Measurements from ENCODE around the gene MAGT1.

- TF ChIP-seq CTCF (IDR thresholded peaks at IDR 0.05) (no peak), EP300 (IDR thresholded peaks at IDR 0.05; ENCODE audit: low read depth) (no peak)
Observed at GRCh38 chrX:77938083-77938680, 42.9 kb upstream of the MAGT1 start.
